Thyroid gland (tissue), 4 donors: ENCODE measurements around the gene KIAA1671. TPM values are rescaled to one million over a fixed set of nuclear protein-coding genes. Genes with fewer than 3 reads are reported as not detected.
A peak's percentile ranks its signal among the peaks of the same experiment; 100 is the strongest.

Experiments used
- DNase-seq, 2 donors: peaks; one replicate each; pipeline ENCODE4 v3.0.0-alpha.2; 2019
- H3K27ac ChIP-seq, 3 donors: fragments of 200-600 bp; sonication (generic); 1 replicate in 2 of 3; 2 replicates in 1 of 3; pipeline ENCODE4 v1.5.1; 2016 to 2019; ENCODE audit warnings: mild to moderate bottlenecking in 1 of 3, moderate library complexity in 1 of 3
- H3K27me3 ChIP-seq: fragments of 200-600 bp; sonication (generic); one replicate; pipeline ENCODE4 v1.5.1; 2019
- H3K36me3 ChIP-seq, 2 donors: fragments of 200-600 bp; sonication (generic); one replicate each; pipeline ENCODE4 v1.5.1; 2016 to 2019
- H3K4me1 ChIP-seq, 2 donors: fragments of 200-600 bp; sonication (generic); one replicate each; pipeline ENCODE4 v1.5.1; 2017 to 2019
- H3K4me3 ChIP-seq, 3 donors: fragments of 200-600 bp; sonication (generic); replicated peaks in 1 of 3; 1 replicate in 2 of 3; 2 replicates in 1 of 3; pipeline ENCODE4 v1.5.1; 2016; ENCODE audit warnings: mild to moderate bottlenecking in 1 of 3
- H3K9me3 ChIP-seq: fragments of 200-600 bp; sonication (generic); one replicate; pipeline ENCODE4 v1.5.1; 2017
- CTCF ChIP-seq, 6 experiments: fragments of 200-600 bp in 3 of 6; fragments of 450-650 bp in 3 of 6; sonication (generic) in 3 of 6; IDR thresholded peaks; one replicate each; pipeline ENCODE4 v1.5.1; 2016 to 2019; ENCODE audit warnings: antibody characterized with exemption in 6 of 6, mild to moderate bottlenecking in 2 of 6, inconsistent platforms in 1 of 6, moderate library complexity in 1 of 6
- POLR2A ChIP-seq, 2 donors: fragments of 450-650 bp; IDR thresholded peaks; one replicate each; pipeline ENCODE4 v1.6.1; 2017; ENCODE audit warnings: antibody characterized with exemption in 2 of 2, mild to moderate bottlenecking in 2 of 2, moderate library complexity in 1 of 2
- WGBS, 2 donors: methylation state at CpG; one replicate each; pipeline ENCODE4 v1.1.5; 2017; 5-methylcytosine and 5-hydroxymethylcytosine counted together
- intact Hi-C: fragments of 100-400 bp; cut with DNase I; formaldehyde crosslinking; loops from one replicate; pipeline ENCODE4 v1.15.1; 2023
- total RNA-seq, 4 donors: library from RNA; depleted of rRNA; stranded (reverse); fragments of >200 nt; gene quantifications; one replicate each; pipeline ENCODE4 v1.2.3, GENCODE V29; 2016

The KIAA1671 gene
- total RNA-seq, 4 donors from 2014 or later, result 63.2 to 111 (median 79.7) TPM

- Histone ChIP-seq H3K4me3 (peak overlapping the region; percentile 30 to 44 (median 40)), H3K27me3 (no peaks in the 10 kb centered on the region), H3K36me3 (no peaks in the 10 kb centered on the region), H3K9me3 (no peaks in the 10 kb centered on the region), H3K27ac (peak overlapping the region; percentile 86 to 93 (median 87)), H3K4me1 (peaks cover 49 to 50% of the 10 kb centered on the region in 2 donors)
- intact Hi-C loops, result loop anchor here (10.0 kb wide), 1 partner anchor 63 kb away; no protein-coding TSS in a partner anchor
- WGBS, 2 donors, result 34 to 38% methylated on average over 20 to 21 of the region's 35 CpGs
- peak; percentile 96 to 97 for DNase-seq
- TF ChIP-seq CTCF (IDR thresholded peaks at IDR 0.05) (no peak), POLR2A (IDR thresholded peaks at IDR 0.05) (peak in 1 of 2 donors; percentile 65)
Observed at GRCh38 chr22:25111579-25112517, 159.3 kb downstream of the KIAA1671 start.

GRCh38 chr22:25112538-25113253 lies 160.2 kb downstream of the KIAA1671 start:
- TF ChIP-seq POLR2A (IDR thresholded peaks at IDR 0.05) (no peak), CTCF (IDR thresholded peaks at IDR 0.05) (no peak)
- Histone ChIP-seq H3K27ac (peak overlapping the region; percentile 86 to 93 (median 87)), H3K36me3 (no peaks in the 10 kb centered on the region), H3K4me1 (peaks cover 49 to 50% of the 10 kb centered on the region in 2 donors), H3K27me3 (no peaks in the 10 kb centered on the region), H3K9me3 (no peaks in the 10 kb centered on the region), H3K4me3 (peak overlapping the region in 1 of 3 donors; percentile 44)
- WGBS, 2 donors, result 36 to 44% methylated on average over 18 to 20 of the region's 20 CpGs
- peak; percentile 54 to 63 for DNase-seq
- intact Hi-C loops, result loop anchor here (10.0 kb wide), 1 partner anchor 62 kb away; no protein-coding TSS in a partner anchor

- 28 to 36% methylated on average over 4 to 6 of the region's 7 CpGs for WGBS, 2 donors
- H3K9me3 ChIP-seq, result no peaks in the 10 kb centered on the region
- peak overlapping the region; percentile 86 to 93 (median 87) for H3K27ac ChIP-seq
- H3K4me1 ChIP-seq, result peaks cover 49 to 50% of the 10 kb centered on the region in 2 donors
- H3K4me3 ChIP-seq, result peak overlapping the region in 1 of 3 donors; percentile 44
- H3K27me3 ChIP-seq, result no peaks in the 10 kb centered on the region
- peak; percentile 77 to 79 for DNase-seq
- intact Hi-C loops, result loop anchor here (10.0 kb wide), 1 partner anchor 61 kb away; no protein-coding TSS in a partner anchor
- TF ChIP-seq POLR2A (IDR thresholded peaks at IDR 0.05), result no peak
- TF ChIP-seq CTCF (IDR thresholded peaks at IDR 0.05), result no peak
- no peaks in the 10 kb centered on the region for H3K36me3 ChIP-seq
Observed at GRCh38 chr22:25113316-25113721, 160.8 kb downstream of the KIAA1671 start.

GRCh38 chr22:25114369-25115362 lies 162.2 kb downstream of the KIAA1671 start:
- DNase-seq, result no peak
- Histone ChIP-seq H3K36me3 (no peaks in the 10 kb centered on the region), H3K27me3 (no peaks in the 10 kb centered on the region), H3K4me1 (peaks cover 56 to 59% of the 10 kb centered on the region in 2 donors), H3K9me3 (no peaks in the 10 kb centered on the region), H3K4me3 (no peak overlapping the region), H3K27ac (peak overlapping the region; percentile 14 to 87 (median 86))
- TF ChIP-seq POLR2A (IDR thresholded peaks at IDR 0.05) (no peak), CTCF (IDR thresholded peaks at IDR 0.05) (no peak)
- intact Hi-C loops, result loop anchor here (10.0 kb wide), 1 partner anchor 60 kb away; no protein-coding TSS in a partner anchor
- WGBS, 2 donors, result 64 to 67% methylated on average over 17 of the region's 17 CpGs
